Left cardiac atrium (tissue), 4 donors: ENCODE data around the gene LRRC4C. TPM values are rescaled to one million over a fixed set of nuclear protein-coding genes. Genes with fewer than 3 reads are reported as not detected.
"Not testable (repeated sequence)": the region's sequence is repeated elsewhere in the genome, so short reads cannot be mapped to it uniquely, and the experiment has no call there.

Source experiments
- ATAC-seq, 2 donors: fragments of 200-7000 bp; cut with Tn5 transposase; one replicate each; pipeline ENCODE4 v1.9.1; 2020; ENCODE audit warnings: mild to moderate bottlenecking in 2 of 2, moderate library complexity in 2 of 2
- DNase-seq: peaks from one replicate; pipeline ENCODE4 v3.0.0-alpha.2; 2020
- intact Hi-C, 2 donors: fragments of 100-400 bp; cut with DNase I; formaldehyde crosslinking; loops; one replicate each; pipeline versions ENCODE4 v1.14.1 to v1.15.1; 2022 to 2023
- total RNA-seq, 2 donors: library from RNA; stranded (reverse); fragmentation: NEBNext Ultra II Directional; extraction: Animal tissue kit (Norgen Biotek cat#: 25700); gene quantifications; one replicate each; pipeline ENCODE4 v1.2.1, GENCODE V29; 2021
- donor health status: DM: no; HTN: yes; CAD: no.
- donor health status: DM: no; HTN: yes; CAD: no; lungs with severe emphysema.
- donor health status: DM: yes; HTN: yes; CAD: no.
- donor health status: Dilated cardiomyopathy.

LRRC4C gene
- total RNA-seq, 2 donors from 2014 or later, result 1.3 to 1.6 TPM

DNA sequence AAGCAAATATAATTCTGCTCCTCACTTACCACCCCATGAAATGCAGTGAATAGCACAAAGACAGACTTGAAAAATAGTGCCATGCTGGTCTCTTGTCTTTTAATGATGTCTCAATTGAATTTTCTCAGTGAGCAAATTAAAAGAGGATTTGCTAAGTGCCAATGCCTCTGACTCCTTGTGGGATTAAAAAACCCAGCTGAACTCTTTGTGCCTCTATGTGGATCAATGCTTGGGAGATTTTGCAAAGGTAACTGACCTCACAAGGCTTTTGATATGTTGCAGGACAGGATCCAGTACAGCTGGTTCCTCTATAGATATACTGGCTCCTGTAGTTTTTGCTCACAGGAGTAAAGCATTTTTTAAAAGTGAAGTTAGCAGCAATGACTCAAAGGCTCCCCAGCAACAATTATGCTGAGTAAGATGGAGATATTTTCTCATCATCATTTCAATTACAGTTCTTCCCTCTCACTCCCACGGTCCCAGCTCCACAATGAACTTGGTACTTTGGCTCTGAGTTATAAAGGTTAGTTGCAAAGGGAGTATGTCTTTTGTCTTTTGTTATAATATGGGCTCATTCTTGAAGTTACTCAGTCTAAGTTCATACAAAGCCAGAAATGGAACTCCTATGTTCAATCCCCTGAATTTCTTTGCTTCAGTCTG lies 471.5 kb downstream of the LRRC4C start:
- intact Hi-C loops, result no loop called here
- no peak for ATAC-seq
- DNase-seq, result no peak

DNA sequence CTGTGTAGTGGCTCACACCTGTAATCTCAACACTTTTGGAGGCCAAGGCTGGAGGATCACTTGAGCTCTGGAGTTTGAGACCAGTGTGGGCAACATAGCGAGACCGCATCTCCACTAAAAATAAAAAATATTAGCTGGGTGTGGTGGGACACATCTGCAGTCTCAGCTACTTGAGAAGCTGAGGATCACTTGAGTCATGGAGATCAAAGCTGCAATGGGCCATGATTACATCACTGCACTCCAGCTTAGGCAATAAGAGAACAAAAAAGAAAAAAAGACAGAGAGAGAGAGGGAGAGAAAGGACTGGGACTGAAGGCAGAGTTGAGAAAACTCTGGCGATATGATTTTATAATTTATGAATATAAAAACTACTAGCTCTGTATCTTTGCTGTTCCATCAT lies 473.1 kb downstream of the LRRC4C start:
- DNase-seq (no peak), ATAC-seq (no peak)
- intact Hi-C loops, result no loop called here

DNA sequence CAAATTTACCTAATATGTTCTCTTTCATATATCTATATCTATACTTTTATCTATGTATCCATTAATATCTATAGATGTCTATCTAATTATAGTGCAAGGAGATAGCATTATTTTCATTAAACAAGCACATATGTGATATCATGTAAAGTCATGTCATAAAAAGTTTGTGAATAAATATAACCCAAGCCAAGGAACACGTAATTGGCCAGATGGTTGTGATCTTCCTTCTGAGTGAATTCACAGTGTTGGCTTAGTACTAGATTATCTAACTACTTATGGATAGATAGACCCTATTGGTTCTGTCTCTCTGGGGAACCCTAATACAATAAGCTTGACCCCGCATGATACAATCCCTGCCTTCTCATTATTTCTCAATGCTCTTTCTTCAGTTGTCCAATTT lies 484.4 kb downstream of the LRRC4C start:
- no peak for DNase-seq
- intact Hi-C loops, result no loop called here
- no peak for ATAC-seq

DNA sequence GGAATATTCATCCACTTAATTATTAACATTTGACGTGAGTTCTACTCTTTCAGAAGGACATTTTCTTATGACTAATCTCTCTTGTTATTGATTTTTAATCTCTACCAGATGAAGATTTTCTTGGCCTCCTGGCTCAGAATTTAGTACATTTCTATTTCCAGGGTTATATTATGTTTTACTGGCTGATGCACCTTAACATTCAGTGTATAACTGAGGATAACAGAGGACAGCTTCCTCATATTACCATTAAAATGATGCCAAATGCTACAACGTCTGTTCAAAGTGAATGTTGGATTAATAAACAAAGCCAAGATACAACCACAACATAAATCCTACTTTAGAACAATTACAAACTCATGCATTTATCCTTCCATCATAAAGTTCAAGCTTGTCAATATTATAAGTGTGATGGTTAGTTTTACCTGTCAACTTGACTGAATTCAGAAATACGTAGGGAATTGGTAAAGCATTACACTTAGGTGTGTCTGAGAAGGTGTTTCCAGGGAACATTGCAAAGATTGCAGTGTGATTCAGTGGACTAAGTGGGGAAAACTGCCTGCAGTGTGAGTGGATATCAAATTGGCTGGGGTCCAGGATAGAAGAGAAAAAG lies 485.2 kb downstream of the LRRC4C start:
- ATAC-seq (no peak), DNase-seq (no peak)
- intact Hi-C loops, result no loop called here

DNA sequence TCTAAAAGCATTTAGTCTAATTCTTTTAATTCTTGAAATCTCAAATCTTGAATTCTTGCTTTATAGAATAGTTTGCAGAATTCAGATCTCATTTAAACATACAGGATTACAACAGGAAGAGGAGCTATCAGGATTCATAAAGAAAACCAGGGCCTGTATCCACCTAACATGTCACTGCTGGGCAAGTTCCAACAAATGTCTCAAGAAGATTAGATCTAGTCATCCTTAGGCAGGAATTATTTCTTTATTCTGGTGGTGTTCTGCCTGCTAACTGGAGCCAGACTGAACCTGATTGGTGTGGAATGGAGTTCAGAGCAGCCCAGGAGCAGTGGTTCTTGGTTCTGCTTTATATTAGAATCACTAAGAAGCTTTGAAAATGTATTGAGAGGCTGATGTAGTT lies 500.7 kb downstream of the LRRC4C start:
- no peak for ATAC-seq
- DNase-seq, result no peak
- intact Hi-C loops, result no loop called here

DNA sequence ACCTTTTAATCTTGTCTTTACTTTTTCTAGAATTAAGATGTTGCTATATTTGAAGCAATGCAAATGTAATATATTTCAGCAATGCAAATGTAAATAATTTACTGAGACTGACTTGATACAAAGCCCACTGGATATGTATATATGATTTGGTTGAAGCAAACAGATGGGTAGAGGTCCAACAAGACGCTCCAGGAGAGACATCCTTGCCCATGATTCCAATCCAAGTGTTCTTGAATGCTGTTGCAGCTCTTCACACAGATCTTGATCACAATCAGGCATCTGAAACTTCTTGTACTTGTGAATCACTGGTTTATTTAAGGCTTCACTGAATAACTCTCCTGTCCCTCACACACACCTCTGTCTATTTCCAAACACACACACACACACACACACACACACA lies 507.0 kb downstream of the LRRC4C start:
- intact Hi-C loops, result no loop called here

DNA sequence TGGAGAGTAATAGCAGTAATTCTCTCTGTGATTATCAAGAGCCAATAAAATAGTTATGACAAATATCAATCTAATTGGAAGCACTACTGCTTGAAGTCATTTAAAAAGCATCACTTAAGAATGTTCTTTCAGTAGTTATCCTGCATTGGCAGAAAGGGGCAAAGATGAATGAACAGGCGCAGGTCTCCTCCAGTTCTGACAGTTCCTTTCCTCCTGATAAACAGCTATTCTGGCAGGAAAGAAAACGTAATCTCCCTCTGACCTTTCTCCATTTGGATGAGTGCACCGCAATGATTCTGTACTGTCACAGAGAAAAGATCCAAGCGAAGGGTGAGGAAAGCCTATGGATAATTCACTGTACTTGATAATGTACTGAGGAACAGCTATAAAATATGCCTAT lies 521.5 kb downstream of the LRRC4C start:
- ATAC-seq (no peak), DNase-seq (no peak)
- intact Hi-C loops, result no loop called here

More for the DNA sequence above, 507.0 kb downstream of the LRRC4C start:
- no peak for DNase-seq
- ATAC-seq, result no peak

DNA sequence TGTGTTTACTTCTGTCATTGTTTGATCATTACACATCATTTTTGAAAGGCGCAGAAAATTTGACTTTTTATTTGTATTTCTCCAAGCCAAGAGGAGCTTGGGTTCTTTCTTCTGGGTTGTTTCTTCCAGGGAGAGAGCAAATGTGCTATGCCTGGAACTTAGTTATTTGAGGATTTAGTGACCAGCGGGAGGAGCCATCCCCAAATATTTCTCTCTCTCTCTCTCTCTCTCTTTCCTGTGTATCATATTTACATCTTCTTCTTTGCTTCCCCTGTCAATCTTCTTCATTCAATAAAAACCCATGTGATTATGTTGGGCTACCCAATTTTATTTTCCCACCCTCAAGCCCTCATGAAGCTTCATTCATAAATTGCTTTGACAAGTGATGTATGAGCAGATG lies 534.5 kb downstream of the LRRC4C start:
- DNase-seq (no peak), ATAC-seq (no peak)
- intact Hi-C loops, result no loop called here

DNA sequence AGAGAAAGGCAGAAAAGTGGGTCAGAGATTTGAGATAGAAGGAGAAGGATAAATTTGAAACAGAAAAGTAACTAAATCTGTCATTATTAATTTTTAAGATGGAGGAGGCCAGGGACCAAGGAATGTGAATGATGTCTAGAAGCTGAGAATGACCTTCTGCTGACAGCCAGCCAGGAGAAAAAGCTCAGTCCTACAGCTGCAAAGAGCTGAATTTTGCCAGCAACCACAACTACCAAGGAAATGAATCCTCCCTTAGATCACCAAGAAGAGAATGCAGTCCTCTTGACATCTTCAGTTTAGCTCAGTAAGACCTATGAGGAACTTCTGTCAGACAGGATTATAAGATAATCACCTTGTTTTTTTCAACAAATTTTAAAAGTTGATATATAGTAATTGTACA lies 538.2 kb downstream of the LRRC4C start:
- intact Hi-C loops, result no loop called here
- DNase-seq, result no peak
- ATAC-seq, result no peak

DNA sequence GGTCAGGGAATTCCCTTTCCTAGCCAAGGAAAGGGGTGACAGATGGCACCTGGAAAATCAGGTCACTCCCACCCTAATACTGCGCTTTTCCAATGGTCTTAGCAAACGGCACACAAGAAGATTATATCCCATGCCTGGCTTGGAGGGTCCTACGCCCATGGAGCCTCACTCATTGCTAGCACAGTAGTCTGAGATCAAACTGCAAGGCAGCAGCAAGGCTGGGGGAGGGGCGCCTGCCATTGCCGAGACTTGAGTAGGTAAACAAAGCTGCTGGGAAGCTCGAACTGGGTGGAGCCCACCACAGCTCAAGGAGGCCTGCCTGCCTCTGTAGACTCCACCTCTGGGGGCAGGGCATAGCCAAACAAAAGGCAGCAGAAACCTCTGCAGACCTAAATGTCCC lies 548.7 kb downstream of the LRRC4C start:
- DNase-seq, ATAC-seq, intact Hi-C loops: not testable (repeated sequence)

DNA sequence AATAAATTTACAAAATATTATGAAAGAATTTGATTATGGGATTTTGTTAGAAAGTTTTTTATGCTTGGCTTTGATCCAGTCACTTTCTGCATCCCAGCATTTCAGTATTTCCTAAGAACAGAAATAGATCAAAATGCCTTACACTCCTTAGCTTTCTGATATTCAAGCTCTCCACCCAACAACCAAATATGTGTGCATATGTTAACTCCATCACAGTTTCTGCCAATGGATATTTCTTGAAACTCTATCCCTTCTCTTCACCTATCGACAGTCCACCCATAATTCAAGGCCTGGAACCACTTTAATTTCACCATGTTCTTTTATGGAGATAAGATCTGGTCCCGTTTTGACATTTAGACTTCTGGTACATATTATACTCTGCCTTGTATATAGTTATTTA lies 565.0 kb downstream of the LRRC4C start:
- no peak for ATAC-seq
- no peak for DNase-seq
- intact Hi-C loops, result no loop called here

DNA sequence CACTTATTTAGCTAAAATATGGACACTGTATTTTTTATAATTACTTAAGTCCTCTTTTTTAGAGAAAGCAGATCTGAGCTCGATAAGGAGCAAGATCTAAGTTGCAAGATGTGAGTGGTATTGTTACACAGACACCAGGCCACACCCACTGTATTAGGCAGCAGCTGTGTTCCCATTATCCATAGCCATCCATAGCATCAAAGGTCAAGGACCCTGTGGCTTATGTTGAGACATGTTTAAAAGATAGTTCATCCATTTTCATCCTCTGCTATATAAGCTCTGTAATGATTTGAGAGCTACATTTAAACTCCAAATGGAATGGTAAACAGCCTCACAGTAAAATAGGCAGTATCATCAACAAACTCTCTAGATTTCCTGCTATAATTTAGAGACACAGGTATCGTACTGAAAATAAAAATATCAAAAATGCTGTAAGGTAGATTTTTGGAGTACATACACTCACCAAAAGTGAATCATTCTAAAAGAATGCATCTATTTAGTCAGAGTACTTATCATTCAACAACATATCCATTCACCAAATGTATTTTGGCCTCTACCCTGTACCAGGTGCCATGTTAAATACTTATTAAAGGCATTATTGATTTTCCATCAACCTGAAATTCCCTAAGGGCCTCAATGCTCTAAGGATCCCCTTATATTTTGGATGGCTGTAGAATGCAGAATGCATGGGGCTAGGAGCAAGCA lies 574.0 kb downstream of the LRRC4C start:
- intact Hi-C loops, result no loop called here
- DNase-seq, result no peak

DNA sequence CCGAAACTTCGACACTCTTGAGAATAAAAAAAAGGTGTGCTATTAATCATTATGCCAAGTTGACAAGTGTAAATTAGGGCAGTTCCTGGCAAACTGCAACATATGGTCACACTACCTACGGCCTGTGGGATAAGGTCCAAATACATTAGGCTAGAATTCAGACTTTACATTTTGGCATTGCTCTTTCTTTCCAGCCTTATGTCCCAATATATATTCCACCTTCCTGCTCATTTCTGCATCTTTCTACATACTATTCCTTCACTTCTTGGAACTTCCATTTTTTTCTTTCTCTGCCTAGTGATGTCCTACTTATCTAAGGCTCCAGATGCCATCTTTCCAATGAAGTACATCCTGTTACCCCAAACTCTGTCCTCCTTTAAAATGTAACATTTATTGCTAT lies 577.2 kb downstream of the LRRC4C start:
- intact Hi-C loops, result no loop called here
- ATAC-seq, result no peak
- no peak for DNase-seq

More for the DNA sequence above, 574.0 kb downstream of the LRRC4C start:
- no peak for ATAC-seq

DNA sequence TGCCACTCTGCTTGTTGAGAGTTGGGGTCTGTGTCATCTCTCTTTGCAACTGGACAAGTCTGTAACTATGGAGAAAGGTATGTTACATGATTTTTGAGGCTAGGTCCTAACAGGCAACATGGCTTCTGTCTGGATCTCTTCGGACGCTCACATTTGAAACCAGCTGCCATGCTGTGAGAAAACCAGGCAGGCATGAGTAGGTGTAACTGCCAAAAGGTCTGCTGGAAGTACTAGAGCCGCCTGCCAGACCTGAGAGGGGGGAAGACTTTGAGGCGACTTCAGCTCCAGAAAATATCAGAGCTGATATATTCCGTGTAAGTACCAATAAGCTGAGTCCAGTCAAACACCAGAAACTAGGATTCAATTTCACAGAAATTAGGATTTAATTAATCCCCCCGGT lies 579.5 kb downstream of the LRRC4C start:
- intact Hi-C loops, result no loop called here
- no peak for ATAC-seq
- DNase-seq, result no peak

DNA sequence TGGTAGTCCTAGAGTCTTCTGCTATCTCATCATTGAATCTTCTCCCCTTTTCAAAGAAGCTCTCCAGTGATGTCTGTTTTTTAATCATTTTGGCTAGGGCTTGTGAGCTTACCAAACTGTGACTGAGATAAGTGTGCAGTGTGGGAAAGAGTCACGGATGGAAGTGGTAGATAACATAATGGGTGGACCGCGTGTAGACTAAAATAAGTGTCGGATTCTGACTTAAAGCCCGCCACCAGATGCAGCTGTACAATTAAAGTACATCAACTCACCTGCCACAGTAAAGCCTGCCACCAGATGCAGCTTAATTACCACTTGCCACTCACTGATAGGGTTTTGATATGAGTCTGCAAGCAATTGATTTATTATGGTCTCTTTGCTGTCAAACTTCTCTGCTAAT lies 581.5 kb downstream of the LRRC4C start:
- ATAC-seq (no peak), DNase-seq (no peak)

DNA sequence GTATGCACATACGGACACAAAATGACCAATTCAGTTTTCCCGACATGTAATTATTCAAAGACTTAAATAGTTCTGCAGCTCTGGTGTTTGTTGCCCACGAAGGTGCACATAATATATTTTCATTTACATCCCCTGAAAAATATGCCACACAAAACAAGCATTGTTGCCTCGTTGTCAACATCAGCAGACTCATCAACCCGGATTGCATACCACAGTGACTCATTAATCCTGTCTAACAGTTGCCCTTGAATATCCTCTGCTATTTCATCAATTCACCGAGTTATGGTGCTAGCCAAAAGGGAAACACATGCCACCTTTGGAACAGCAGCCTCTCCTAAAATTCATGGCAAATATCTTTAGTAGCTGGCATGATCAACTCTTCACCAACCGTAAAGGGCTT lies 582.2 kb downstream of the LRRC4C start:
- DNase-seq (no peak), ATAC-seq (no peak)
- intact Hi-C loops, result no loop called here

More for the DNA sequence above, 581.5 kb downstream of the LRRC4C start:
- intact Hi-C loops, result no loop called here

DNA sequence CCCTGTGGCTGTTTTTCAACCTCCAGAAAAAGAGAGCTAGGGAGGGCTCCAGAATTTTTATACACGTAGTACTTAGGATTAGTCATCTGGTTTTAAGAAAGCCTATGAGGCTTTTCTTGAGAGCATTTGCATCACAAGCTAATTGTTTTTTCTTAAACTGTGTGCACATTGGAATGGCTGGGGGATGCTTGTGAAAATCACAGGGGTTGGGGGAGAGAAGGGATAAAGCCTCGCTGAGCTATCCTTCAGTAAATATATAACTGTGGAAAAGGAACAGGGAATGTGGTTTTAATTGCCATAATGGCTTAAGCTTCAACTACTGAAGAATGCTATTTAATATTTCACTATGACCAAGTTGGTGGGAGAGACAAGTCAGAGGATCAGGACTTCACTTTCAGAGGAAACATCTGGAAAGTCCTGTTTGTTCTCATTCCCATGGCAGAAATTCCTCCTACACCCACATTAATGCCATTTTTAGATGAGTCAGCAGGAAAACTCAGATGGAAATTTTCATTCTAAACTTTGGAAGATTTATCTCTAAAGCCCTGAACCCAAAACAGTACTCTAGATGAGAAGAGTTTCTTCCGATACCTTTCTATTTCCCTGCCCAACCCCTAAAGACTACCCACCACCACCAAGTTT lies 591.3 kb downstream of the LRRC4C start:
- DNase-seq (no peak), ATAC-seq (no peak)
- intact Hi-C loops, result no loop called here

DNA sequence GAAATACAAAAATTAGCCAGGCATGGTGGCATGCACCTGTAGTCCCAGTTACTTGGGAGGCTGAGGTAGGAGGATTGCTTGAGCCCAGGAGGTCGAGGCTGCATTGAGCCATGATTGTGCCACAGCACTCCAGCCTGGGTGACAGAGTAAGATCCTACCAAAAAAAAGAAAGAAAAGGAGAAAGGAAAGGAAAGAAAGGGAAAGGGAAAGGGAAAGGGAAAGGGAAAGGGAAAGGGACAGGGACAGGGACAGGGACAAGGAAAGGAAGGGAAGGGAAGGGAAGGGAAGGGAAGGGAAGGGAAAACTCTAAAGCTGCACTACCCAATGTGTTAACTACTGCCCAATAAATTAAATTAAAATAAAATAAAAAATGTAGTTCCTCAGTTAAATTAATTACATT lies 601.7 kb downstream of the LRRC4C start:
- ATAC-seq, DNase-seq, intact Hi-C loops: not testable (repeated sequence)

DNA sequence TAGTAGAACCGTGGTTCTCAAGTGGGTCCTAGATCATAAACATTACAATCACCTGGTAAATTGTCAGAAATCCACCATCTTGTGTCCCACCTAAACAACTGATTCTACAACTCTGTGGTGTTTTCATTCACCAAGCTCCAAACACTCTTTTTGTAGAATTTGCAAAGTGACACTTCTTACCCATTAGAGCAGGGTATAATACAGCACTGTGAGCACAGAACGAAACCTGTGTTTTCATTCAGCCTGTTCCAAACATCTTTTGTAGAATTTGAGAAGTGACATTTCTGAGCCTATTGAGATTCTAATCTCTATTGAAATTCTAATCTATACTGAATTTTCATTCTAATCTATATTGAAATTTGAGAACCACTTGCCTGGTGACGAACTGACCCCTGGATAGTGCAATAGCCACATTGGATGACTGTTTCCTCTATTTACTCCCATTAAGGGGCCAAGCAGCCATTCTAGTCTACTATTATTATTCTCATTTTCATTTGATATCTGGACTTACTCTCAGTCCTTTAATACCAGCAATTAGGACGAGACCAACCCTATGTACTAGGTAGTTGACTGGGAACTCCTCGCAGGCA lies 616.6 kb downstream of the LRRC4C start:
- no peak for DNase-seq
- intact Hi-C loops, result no loop called here
- ATAC-seq, result no peak

DNA sequence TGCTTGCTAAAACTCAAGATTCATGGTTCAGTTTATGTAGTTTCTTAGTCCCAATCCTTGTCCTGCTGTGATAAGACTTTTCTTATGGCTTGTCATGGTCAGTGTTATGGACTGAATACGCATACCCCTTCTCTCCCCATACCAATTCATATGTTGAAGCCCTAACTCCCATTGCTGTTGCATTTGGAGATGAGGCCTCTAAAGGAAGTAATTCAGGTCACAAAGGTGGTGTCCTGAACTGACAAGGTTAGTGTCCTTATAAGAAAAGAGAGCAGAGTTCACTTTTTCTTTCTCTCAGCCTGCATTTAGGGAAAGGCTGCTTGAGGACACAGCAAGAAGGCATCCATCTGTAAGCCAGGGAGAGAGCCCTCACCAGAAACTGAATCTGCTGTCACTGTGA lies 618.2 kb downstream of the LRRC4C start:
- DNase-seq, result no peak
- no peak for ATAC-seq
- intact Hi-C loops, result no loop called here
